ENCODE measurements around the gene STPG2. TPM values are rescaled to one million over a fixed set of nuclear protein-coding genes. Genes with fewer than 3 reads are reported as not detected.

The STPG2 gene
- total and polyA plus RNA-seq, 4 donors: 0.05 to 0.67 (median 0.28) TPM; not detected in 1

GRCh38 chr4:98068495-98068894 lies 74.8 kb downstream of the STPG2 start:
- no peak for DNase-seq (ENCODE audit: low spot score)

DNA sequence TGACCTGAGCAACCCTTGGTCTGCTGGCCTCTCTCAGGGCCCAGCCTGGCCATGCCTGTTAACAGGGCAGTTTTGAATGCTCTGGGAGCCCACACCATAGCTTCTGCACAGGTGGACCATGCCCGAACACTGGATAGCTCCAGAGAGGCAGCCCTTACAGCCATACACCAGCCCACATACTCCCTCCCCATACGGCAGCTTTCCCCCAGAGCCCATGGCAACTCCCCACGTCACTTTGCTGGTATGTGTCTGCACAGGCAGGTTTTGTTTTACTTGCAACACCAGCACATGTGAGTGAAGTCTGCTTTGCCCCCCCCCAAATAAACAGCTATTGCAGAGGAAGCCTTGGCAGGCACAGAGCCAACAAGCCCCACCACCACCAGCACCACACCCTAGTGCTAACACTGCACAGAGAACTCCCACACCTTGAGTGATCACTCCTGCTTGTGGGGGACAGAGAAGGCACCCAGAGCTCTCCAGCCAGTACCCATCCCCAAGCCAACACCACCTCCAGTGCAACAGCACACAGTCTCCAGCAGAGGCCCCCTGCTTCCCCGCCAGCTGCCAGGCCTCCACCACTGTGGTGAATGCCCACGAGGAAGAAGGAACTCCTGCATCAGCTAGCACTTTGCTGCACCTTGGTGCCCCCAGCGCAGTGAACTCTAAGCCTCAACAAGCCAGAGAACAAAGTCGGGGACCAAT lies 87.3 kb downstream of the STPG2 start:
- TF ChIP-seq HNF4G (IDR thresholded peaks at IDR 0.05): no peak
- no peak for TF ChIP-seq SP1 (IDR thresholded peaks at IDR 0.05)
- TF ChIP-seq NR2F2 (IDR thresholded peaks at IDR 0.05): no peak
- no peak for TF ChIP-seq FOXA1 (IDR thresholded peaks at IDR 0.05)
- TF ChIP-seq JUND (IDR thresholded peaks at IDR 0.05): no peak
- TF ChIP-seq TAF1 (conservative IDR thresholded peaks at IDR 0.05): no peak
- no peak for TF ChIP-seq EGR1 (IDR thresholded peaks at IDR 0.05; ENCODE audit: low read depth in 2 of 2)
- TF ChIP-seq MAX (IDR thresholded peaks at IDR 0.05): no peak
- H3K27ac ChIP-seq (ENCODE audit: low read depth in 1 of 2, low read length in 2 of 2): no peak overlapping the region
- WGBS: 90% methylated on average over 7 of the region's 7 CpGs
- H3K36me3 ChIP-seq (ENCODE audit: control insufficient read depth in 4 of 4, insufficient read depth in 3 of 4, low read depth in 1 of 4, low read length in 3 of 4): peaks cover 0 to 2% (median 0%) of the 10 kb centered on the region in 4 donors
- H3K9me3 ChIP-seq (ENCODE audit: control insufficient read depth in 4 of 4, low read length in 3 of 4): peaks cover 0 to 2% (median 0%) of the 10 kb centered on the region in 4 donors
- no peak for DNase-seq (ENCODE audit: low spot score)
- no peak overlapping the region for H3K9ac ChIP-seq (ENCODE audit: low read depth in 1 of 2, low read length in 2 of 2)
- no peak overlapping the region for H3K4me3 ChIP-seq (ENCODE audit: low read depth in 1 of 3, low read length in 3 of 3)
- H3K4me1 ChIP-seq (ENCODE audit: control insufficient read depth in 4 of 4, insufficient read depth in 4 of 4, low read length in 3 of 4): no peaks in the 10 kb centered on the region
- H3K27me3 ChIP-seq (ENCODE audit: control insufficient read depth in 4 of 4, insufficient read depth in 4 of 4, low read length in 3 of 4): no peaks in the 10 kb centered on the region

More at GRCh38 chr4:98068495-98068894, 74.8 kb downstream of the STPG2 start:
- Histone ChIP-seq H3K36me3 (ENCODE audit: control insufficient read depth in 4 of 4, insufficient read depth in 3 of 4, low read depth in 1 of 4, low read length in 3 of 4) (no peaks in the 10 kb centered on the region), H3K9ac (ENCODE audit: low read depth in 1 of 2, low read length in 2 of 2) (no peak overlapping the region), H3K4me3 (ENCODE audit: low read depth in 1 of 3, low read length in 3 of 3) (no peak overlapping the region), H3K4me1 (ENCODE audit: control insufficient read depth in 4 of 4, insufficient read depth in 4 of 4, low read length in 3 of 4) (no peaks in the 10 kb centered on the region), H3K9me3 (ENCODE audit: control insufficient read depth in 4 of 4, low read length in 3 of 4) (no peaks in the 10 kb centered on the region), H3K27me3 (ENCODE audit: control insufficient read depth in 4 of 4, insufficient read depth in 4 of 4, low read length in 3 of 4) (no peaks in the 10 kb centered on the region), H3K27ac (ENCODE audit: low read depth in 1 of 2, low read length in 2 of 2) (no peak overlapping the region)
- TF ChIP-seq REST (IDR thresholded peaks at IDR 0.05) (no peak), EGR1 (IDR thresholded peaks at IDR 0.05; ENCODE audit: low read depth in 2 of 2) (no peak), HNF4A (conservative IDR thresholded peaks at IDR 0.05) (no peak), JUND (IDR thresholded peaks at IDR 0.05) (no peak), SP1 (IDR thresholded peaks at IDR 0.05) (no peak), GABPA (IDR thresholded peaks at IDR 0.05 in 1 of 2, conservative IDR thresholded peaks at IDR 0.05 in 1 of 2) (no peak), FOXA2 (IDR thresholded peaks at IDR 0.05) (no peak)
- WGBS: 80% methylated on average over 2 of the region's 2 CpGs

DNA sequence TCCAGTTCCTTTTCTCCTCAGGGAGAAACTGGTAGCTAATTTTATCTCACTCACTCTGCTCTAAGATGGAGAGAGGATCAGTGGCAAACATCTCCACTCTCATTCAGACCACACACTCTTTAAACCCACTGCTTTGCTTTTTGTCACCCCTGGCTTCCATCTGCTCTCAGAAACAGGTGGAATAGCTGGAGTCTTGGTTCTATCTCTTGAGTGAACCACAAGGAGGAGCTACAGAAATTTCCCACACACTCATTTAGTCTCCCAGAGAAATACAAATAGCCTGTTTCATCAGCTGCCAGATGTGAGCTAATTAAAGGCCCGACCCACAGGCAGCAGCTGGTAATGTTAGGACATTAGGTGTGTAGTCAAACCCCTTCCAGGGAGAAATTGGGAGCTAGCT lies 96.6 kb downstream of the STPG2 start:
- no peak overlapping the region for H3K4me3 ChIP-seq (ENCODE audit: low read depth in 1 of 3, low read length in 3 of 3)
- H3K9ac ChIP-seq (ENCODE audit: low read depth in 1 of 2, low read length in 2 of 2): no peak overlapping the region
- H3K27me3 ChIP-seq (ENCODE audit: control insufficient read depth in 4 of 4, insufficient read depth in 4 of 4, low read length in 3 of 4): no peaks in the 10 kb centered on the region
- H3K4me1 ChIP-seq (ENCODE audit: control insufficient read depth in 4 of 4, insufficient read depth in 4 of 4, low read length in 3 of 4): no peaks in the 10 kb centered on the region
- H3K27ac ChIP-seq (ENCODE audit: low read depth in 1 of 2, low read length in 2 of 2): no peak overlapping the region
- no peak for DNase-seq (ENCODE audit: low spot score)
- no peaks in the 10 kb centered on the region for H3K36me3 ChIP-seq (ENCODE audit: control insufficient read depth in 4 of 4, insufficient read depth in 3 of 4, low read depth in 1 of 4, low read length in 3 of 4)
- 65% methylated on average over 1 of the region's 1 CpG for WGBS
- TF ChIP-seq GABPA (IDR thresholded peaks at IDR 0.05 in 1 of 2, conservative IDR thresholded peaks at IDR 0.05 in 1 of 2) (no peak), TAF1 (conservative IDR thresholded peaks at IDR 0.05) (no peak)
- TF ChIP-seq, protein P1, sequence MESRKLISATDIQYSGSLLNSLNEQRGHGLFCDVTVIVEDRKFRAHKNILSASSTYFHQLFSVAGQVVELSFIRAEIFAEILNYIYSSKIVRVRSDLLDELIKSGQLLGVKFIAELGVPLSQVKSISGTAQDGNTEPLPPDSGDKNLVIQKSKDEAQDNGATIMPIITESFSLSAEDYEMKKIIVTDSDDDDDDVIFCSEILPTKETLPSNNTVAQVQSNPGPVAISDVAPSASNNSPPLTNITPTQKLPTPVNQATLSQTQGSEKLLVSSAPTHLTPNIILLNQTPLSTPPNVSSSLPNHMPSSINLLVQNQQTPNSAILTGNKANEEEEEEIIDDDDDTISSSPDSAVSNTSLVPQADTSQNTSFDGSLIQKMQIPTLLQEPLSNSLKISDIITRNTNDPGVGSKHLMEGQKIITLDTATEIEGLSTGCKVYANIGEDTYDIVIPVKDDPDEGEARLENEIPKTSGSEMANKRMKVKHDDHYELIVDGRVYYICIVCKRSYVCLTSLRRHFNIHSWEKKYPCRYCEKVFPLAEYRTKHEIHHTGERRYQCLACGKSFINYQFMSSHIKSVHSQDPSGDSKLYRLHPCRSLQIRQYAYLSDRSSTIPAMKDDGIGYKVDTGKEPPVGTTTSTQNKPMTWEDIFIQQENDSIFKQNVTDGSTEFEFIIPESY (IDR thresholded peaks at IDR 0.05): no peak
- no peaks in the 10 kb centered on the region for H3K9me3 ChIP-seq (ENCODE audit: control insufficient read depth in 4 of 4, low read length in 3 of 4)

Data from liver (tissue), 9 donors.